HL-60 (cell line): ENCODE data around the gene TMEM63A.

Experiments used
- POLR2AphosphoS5 ChIP-seq: IDR thresholded peaks from 2 replicates; pipeline ENCODE4 v1.6.1; 2012; ENCODE audit warnings: low read depth
- REST ChIP-seq: IDR thresholded peaks from 2 replicates; pipeline ENCODE4 v1.6.1; 2012; ENCODE audit warnings: low read depth; ENCODE audit not compliant: insufficient replicate concordance
- TF ChIP-seq, protein P1 (sequence below): IDR thresholded peaks from one replicate; pipeline ENCODE4 v1.5.1; 2011; ENCODE audit warnings: low read length, control low read depth, inconsistent platforms; ENCODE audit not compliant: insufficient read depth

DNA sequence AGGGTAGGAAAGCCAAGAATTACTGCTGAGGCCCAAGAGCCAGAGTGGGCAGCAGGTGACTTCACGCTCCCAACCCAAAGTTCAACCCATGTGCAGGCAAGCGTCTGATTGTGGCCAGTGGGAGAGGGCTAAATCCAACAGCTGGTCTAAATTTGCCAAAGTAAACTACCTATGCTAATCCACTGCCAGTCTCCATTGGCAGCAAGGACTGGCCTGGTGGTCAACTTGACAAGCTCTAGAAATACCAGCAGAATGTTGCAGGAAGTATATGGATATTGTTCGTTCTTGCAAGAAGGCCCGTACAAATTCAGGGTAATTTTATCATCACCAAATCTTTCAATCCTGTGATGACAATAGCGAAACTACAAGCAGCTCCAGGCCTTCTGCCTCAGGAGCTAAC is 1.5 kb downstream of the TMEM63A start:
- no peak for TF ChIP-seq POLR2AphosphoS5
- TF ChIP-seq, protein P1, sequence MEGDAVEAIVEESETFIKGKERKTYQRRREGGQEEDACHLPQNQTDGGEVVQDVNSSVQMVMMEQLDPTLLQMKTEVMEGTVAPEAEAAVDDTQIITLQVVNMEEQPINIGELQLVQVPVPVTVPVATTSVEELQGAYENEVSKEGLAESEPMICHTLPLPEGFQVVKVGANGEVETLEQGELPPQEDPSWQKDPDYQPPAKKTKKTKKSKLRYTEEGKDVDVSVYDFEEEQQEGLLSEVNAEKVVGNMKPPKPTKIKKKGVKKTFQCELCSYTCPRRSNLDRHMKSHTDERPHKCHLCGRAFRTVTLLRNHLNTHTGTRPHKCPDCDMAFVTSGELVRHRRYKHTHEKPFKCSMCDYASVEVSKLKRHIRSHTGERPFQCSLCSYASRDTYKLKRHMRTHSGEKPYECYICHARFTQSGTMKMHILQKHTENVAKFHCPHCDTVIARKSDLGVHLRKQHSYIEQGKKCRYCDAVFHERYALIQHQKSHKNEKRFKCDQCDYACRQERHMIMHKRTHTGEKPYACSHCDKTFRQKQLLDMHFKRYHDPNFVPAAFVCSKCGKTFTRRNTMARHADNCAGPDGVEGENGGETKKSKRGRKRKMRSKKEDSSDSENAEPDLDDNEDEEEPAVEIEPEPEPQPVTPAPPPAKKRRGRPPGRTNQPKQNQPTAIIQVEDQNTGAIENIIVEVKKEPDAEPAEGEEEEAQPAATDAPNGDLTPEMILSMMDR = no peak
- no peak for TF ChIP-seq REST
